Endothelial cell of umbilical vein (primary cell): Measurements from ENCODE around the gene OXCT2. TPM values are rescaled to one million over a fixed set of nuclear protein-coding genes. Genes with fewer than 3 reads are reported as not detected.

Experiments
- BruUV-seq: library from RNA; stranded (reverse); fragments of 400-500 nt; replicated peaks from 2 replicates; lab custom pipeline; 2021; lab: Mats Ljungman, UMichigan
- CTCF ChIA-PET: fragments of 300-600, 350-600 bp; sonication (Branson Sonifier 250); formaldehyde crosslinking; loops from one replicate; lab custom pipeline; 2021; ENCODE audit warnings: antibody characterized with exemption, inconsistent platforms; lab: Charles Lee
- POLR2A ChIA-PET: fragments of 300-600, 350-600 bp; sonication (Branson Sonifier 250); formaldehyde crosslinking; loops from one replicate; lab custom pipeline; 2021; ENCODE audit warnings: antibody characterized with exemption, inconsistent platforms; lab: Charles Lee
- DNase-seq: peaks from one replicate; pipeline ENCODE4 v3.0.0-alpha.2; 2011; ENCODE audit warnings: low read depth, low spot score
- FAIRE-seq: peaks from 2 replicates; lab custom pipeline; 2011; peaks lifted over from hg19 to GRCh38; lab: Jason Lieb, UNC
- H2AFZ ChIP-seq: 2 replicates; pipeline ENCODE4 v1.6.0; 2012; ENCODE audit warnings: low read depth, low read length, control low read depth, inconsistent platforms
- H3K27ac ChIP-seq: 2 replicates; pipeline ENCODE4 v1.5.1; 2011; ENCODE audit warnings: low read depth, mild to moderate bottlenecking, control low read depth, low read length, moderate library complexity; ENCODE audit not compliant: insufficient read depth
- H3K27me3 ChIP-seq, 2 experiments: 2 replicates each; pipeline versions ENCODE4 v1.6.0 to v1.6.1; 2011; ENCODE audit warnings: low read length in 2 of 2, mixed read lengths in 1 of 2; ENCODE audit not compliant: control insufficient read depth in 2 of 2, insufficient read depth in 2 of 2
- H3K36me3 ChIP-seq, 2 experiments: 2 replicates in 1 of 2; 3 replicates in 1 of 2; pipeline ENCODE4 v1.5.1; 2011; ENCODE audit warnings: low read length in 2 of 2, mild to moderate bottlenecking in 1 of 2, moderate library complexity in 1 of 2; ENCODE audit not compliant: control insufficient read depth in 2 of 2, insufficient read depth in 2 of 2; ENCODE audit errors: extremely low read depth in 1 of 2
- H3K4me1 ChIP-seq: 3 replicates; pipeline ENCODE4 v1.5.1; 2011; ENCODE audit warnings: mild to moderate bottlenecking, low read length; ENCODE audit not compliant: control insufficient read depth, insufficient read depth; ENCODE audit errors: extremely low read depth
- H3K4me2 ChIP-seq: 2 replicates; pipeline ENCODE4 v1.6.1; 2011; ENCODE audit warnings: low read length, control low read depth, mixed read lengths; ENCODE audit not compliant: insufficient read depth
- H3K4me3 ChIP-seq, 3 experiments: fragments of 200-600 bp in 1 of 3; sonication (generic), shearing (Covaris generic) in 1 of 3; replicated peaks in 1 of 3; 2 replicates each; pipeline ENCODE4 v1.5.1; 2011 to 2016; ENCODE audit warnings: control low read depth in 3 of 3, low read length in 3 of 3, mild to moderate bottlenecking in 2 of 3, inconsistent platforms in 1 of 3, low read depth in 1 of 3, moderate library complexity in 1 of 3; ENCODE audit not compliant: insufficient read depth in 1 of 3
- H3K79me2 ChIP-seq: 2 replicates; pipeline ENCODE4 v1.6.0; 2012; ENCODE audit warnings: low read length, inconsistent platforms; ENCODE audit not compliant: control insufficient read depth, insufficient read depth
- H3K9ac ChIP-seq: replicated peaks from 2 replicates; pipeline ENCODE3; 2011; ENCODE audit warnings: low read length, control low read depth; ENCODE audit not compliant: insufficient read depth; ENCODE audit errors: extremely low read depth
- H3K9me1 ChIP-seq: replicated peaks from 3 replicates; pipeline ENCODE4 v1.6.0; 2011; ENCODE audit warnings: mild to moderate bottlenecking, low read length; ENCODE audit not compliant: control insufficient read depth, insufficient read depth; ENCODE audit errors: extremely low read depth
- H3K9me3 ChIP-seq: replicated peaks from 2 replicates; pipeline ENCODE4 v1.5.1; 2012; ENCODE audit warnings: low read length, inconsistent platforms; ENCODE audit not compliant: control insufficient read depth, insufficient read depth
- H4K20me1 ChIP-seq: replicated peaks from 2 replicates; pipeline ENCODE3; 2011; ENCODE audit warnings: mild to moderate bottlenecking, low read length; ENCODE audit not compliant: control insufficient read depth, insufficient read depth; ENCODE audit errors: extremely low read depth
- CTCF ChIP-seq, 2 donors: IDR thresholded peaks; 1 replicate in 1 of 2; 2 replicates in 1 of 2; pipeline ENCODE4 v1.5.1; 2011; ENCODE audit warnings: low read length in 2 of 2, mild to moderate bottlenecking in 2 of 2, moderate library complexity in 2 of 2, control low read depth in 1 of 2, inconsistent platforms in 1 of 2, low read depth in 1 of 2; ENCODE audit not compliant: insufficient read depth in 1 of 2; ENCODE audit errors: extremely low read depth in 1 of 2
- EZH2 ChIP-seq: IDR thresholded peaks from 2 replicates; pipeline ENCODE4 v1.6.1; 2012; ENCODE audit warnings: borderline replicate concordance, low read depth, mild to moderate bottlenecking, moderate library complexity, low read length, inconsistent platforms; ENCODE audit not compliant: severe bottlenecking
- FOS ChIP-seq: IDR thresholded peaks from 2 replicates; pipeline ENCODE4 v1.6.1; 2011; ENCODE audit warnings: mild to moderate bottlenecking, low read length, moderate library complexity, borderline replicate concordance; ENCODE audit not compliant: insufficient read depth
- GATA2 ChIP-seq: IDR thresholded peaks from 2 replicates; pipeline ENCODE4 v1.7.0; 2011; ENCODE audit warnings: low read depth, mild to moderate bottlenecking, moderate library complexity, mixed read lengths, low read length; ENCODE audit not compliant: insufficient read length, insufficient read depth
- JUN ChIP-seq: IDR thresholded peaks from 2 replicates; pipeline ENCODE4 v1.6.1; 2011; ENCODE audit warnings: borderline replicate concordance, low read depth; ENCODE audit not compliant: insufficient read length, insufficient read depth
- MAX ChIP-seq: IDR thresholded peaks from 2 replicates; pipeline ENCODE4 v1.6.1; 2011; ENCODE audit not compliant: insufficient read depth, insufficient read length
- MYC ChIP-seq: IDR thresholded peaks from one replicate; pipeline ENCODE4 v1.6.1; 2011; ENCODE audit warnings: mild to moderate bottlenecking, low read depth, low read length
- POLR2A ChIP-seq: IDR thresholded peaks from 2 replicates; pipeline ENCODE4 v1.6.1; 2012; ENCODE audit warnings: low read depth, mild to moderate bottlenecking, control low read depth, low read length
- POLR2AphosphoS5 ChIP-seq: IDR thresholded peaks from 2 replicates; pipeline ENCODE4 v1.6.1; 2012; ENCODE audit warnings: low read depth, mild to moderate bottlenecking, control low read depth, low read length, moderate library complexity; ENCODE audit not compliant: insufficient read depth
- dilution Hi-C: fragments of 300-500 bp; cut with MboI; formaldehyde crosslinking; loops from one replicate; pipeline ENCODE4 v1.15.0; 2019; ENCODE audit warnings: low sequenced_read_pairs; ENCODE audit not compliant: extremely low pct_ligation_motif_present
- intact Hi-C: fragments of 100-400 bp; cut with micrococcal nuclease; formaldehyde crosslinking; loops from one replicate; pipeline ENCODE4 v1.10.0; 2022
- polyA plus RNA-seq, 4 experiments: library from polyadenylated mRNA; depleted of rRNA in 3 of 4; stranded (reverse) in 3 of 4; unstranded in 1 of 4; fragments of >200 nt; gene quantifications; 2 replicates each; pipeline versions ENCODE4 v1.2.1 to v1.2.3, GENCODE V29; 2011 to 2012; ENCODE audit warnings: missing spikeins in 1 of 4
- total RNA-seq: library from RNA; stranded (reverse); gene quantifications from 2 replicates; pipeline ENCODE4 v1.2.3, GENCODE V29; 2021

Gene OXCT2
- total and polyA plus RNA-seq, 2 donors (not counting 3 experiments of a cell fraction or from before 2014, with no cell fraction given): 0.60 to 0.84 TPM

- Histone ChIP-seq H3K4me1 (no peaks in the 10 kb centered on the region), H3K9ac (no peak overlapping the region), H3K9me3 (no peaks in the 10 kb centered on the region), H3K4me2 (no peak overlapping the region), H2AFZ (no peak overlapping the region), H3K36me3 (peaks cover 21 to 40% of the 10 kb centered on the region in 2 experiments), H3K27me3 (no peaks in the 10 kb centered on the region), H3K9me1 (no peaks in the 10 kb centered on the region), H3K27ac (no peak overlapping the region), H3K79me2 (no peaks in the 10 kb centered on the region), H3K4me3 (no peak overlapping the region), H4K20me1 (no peaks in the 10 kb centered on the region)
- TF ChIP-seq MAX (no peak), FOS (no peak), POLR2A (no peak), CTCF (IDR thresholded peaks at IDR 0.05; ENCODE audit: extremely low read depth in 1 of 2, insufficient read depth in 1 of 2, low read depth in 1 of 2, low read length in 2 of 2) (no peak), JUN (no peak), MYC (no peak), EZH2 (no peak), GATA2 (no peak), POLR2AphosphoS5 (no peak)
- DNase-seq (no peak), FAIRE-seq (no peak)
- ChIA-PET POLR2A (no interaction called here), CTCF (interaction anchor here (1.4 kb wide), 1 partner anchor 11 kb away, joined by 4 read pairs; no protein-coding TSS in a partner anchor)
- dilution Hi-C loops (no loop called here), intact Hi-C loops (no loop called here)
- no TSS peak for BruUV-seq
These were observed 26.0 kb downstream of the OXCT2 start for GRCh38 chr1:39745016-39745670.
